ENCODE results near the gene NLGN1.

Gene NLGN1

DNA sequence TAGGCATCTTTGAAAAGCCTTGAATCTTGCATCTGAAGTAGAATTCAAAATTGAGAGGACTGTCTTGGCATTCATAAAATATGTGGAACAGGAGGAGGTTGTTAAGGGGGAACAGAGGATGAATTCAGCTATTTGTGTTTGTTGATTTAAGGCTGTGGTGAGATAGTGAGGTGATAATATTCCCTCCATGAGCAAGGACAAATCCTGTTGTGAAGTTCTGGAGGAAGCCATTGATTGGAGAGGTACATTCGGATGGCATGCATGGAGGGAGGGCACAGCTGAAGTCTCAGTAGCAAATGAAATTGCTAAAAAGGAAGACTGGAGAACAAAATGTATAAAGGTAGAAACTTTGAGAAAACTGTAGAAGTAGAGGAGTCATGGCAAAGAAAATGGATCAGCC lies 443.8 kb downstream of the NLGN1 start:
- DNase-seq (ENCODE audit: low read depth), result no peak

- DNase-seq (ENCODE audit: low read depth), result no peak
Measured at GRCh38 chr3:173843060-173843459, 445.5 kb downstream of the NLGN1 start.

DNA sequence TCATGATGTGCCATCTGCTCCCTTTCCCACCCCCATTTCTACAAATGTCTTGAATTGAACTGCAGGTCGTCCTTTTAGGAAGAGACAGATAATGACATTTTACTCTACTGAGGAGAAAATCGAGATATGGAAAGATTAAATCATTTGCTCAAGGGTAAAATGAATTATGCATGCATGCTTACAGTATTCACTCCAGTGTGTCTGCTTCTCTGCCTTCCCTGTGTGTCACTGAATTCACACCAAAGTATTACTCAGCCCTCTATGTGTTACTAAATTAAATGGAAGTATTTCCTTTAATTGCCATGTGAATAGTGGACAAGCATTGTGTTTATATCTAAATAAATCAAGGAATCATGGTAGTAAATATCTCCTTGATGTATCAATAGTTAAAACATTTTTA lies 449.0 kb downstream of the NLGN1 start:
- no peak for DNase-seq (ENCODE audit: low read depth)

- no peak for DNase-seq (ENCODE audit: low read depth)
Measured at GRCh38 chr3:173849489-173849888, 451.9 kb downstream of the NLGN1 start.

DNA sequence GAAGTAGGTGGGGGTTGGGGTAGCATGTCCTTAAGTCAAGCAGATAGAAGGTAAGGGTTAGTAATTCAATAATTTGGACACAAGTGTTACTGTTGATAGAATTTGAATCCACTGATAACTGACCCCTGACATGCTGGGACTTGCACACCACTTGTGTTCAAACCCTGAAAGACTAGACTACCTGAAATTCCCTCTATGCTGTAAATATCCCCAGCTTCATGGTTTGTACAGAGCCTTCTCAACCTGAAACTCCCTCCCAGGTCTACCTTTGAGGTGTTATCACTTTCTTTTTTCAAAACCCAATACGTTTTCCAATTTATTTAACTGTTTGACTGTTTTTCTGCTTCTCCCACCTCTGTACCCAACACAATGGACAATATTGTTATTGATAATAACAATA lies 459.6 kb downstream of the NLGN1 start:
- no peak for DNase-seq (ENCODE audit: low read depth)

DNA sequence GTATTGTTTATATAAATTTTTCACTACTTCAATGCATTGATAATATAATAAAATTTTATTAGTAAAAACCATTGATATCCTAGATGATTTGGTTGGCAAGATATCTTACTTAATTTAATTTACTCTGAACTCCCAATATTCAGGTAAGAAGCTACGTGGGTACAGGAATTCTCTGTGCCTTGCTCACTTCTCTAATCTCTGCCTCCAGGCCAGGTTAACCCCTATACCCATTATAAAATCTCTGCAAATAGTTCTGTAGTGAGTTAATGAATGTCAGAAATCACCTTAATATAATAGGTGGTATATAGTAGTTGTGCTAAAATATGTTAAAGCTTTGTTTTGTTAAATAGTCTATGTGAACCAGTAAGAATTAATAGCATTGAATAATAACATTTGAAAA lies 465.2 kb downstream of the NLGN1 start:
- no peak for DNase-seq (ENCODE audit: low read depth)

- no peak for DNase-seq (ENCODE audit: low read depth)
Measured at GRCh38 chr3:173863551-173863950, 466.0 kb downstream of the NLGN1 start.

- no peak for DNase-seq (ENCODE audit: low read depth)
Measured at GRCh38 chr3:173865900-173866498, 468.5 kb downstream of the NLGN1 start.

- no peak for DNase-seq (ENCODE audit: low read depth)
Measured at GRCh38 chr3:173869766-173870165, 472.2 kb downstream of the NLGN1 start.

GRCh38 chr3:173870976-173871375 lies 473.4 kb downstream of the NLGN1 start:
- no peak for DNase-seq (ENCODE audit: low read depth)

DNA sequence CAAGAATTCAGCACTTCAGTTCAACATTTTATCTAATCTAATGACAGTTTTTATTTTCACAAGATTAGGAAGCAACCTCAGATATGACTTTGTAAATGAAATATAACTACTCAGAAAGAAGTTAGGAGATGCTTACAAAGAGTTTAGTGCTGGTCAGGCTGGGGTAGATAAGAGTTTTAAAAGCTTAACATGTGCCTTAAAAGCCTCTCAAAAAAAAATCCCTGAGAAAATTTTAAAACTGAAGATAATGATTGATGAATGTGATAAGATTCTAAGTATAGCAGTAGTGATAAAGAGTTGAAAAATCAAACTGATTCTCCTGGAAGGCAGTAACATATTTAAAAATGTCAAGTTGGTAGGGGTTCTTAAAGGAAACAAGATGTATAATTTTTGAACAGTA lies 478.2 kb downstream of the NLGN1 start:
- no peak for DNase-seq (ENCODE audit: low read depth)

- DNase-seq (ENCODE audit: low read depth), result no peak
Measured at GRCh38 chr3:173876476-173876875, 478.9 kb downstream of the NLGN1 start.

GRCh38 chr3:173887888-173888287 lies 490.3 kb downstream of the NLGN1 start:
- no peak for DNase-seq (ENCODE audit: low read depth)

GRCh38 chr3:173889596-173889995 lies 492.1 kb downstream of the NLGN1 start:
- no peak for DNase-seq (ENCODE audit: low read depth)

GRCh38 chr3:173890091-173890490 lies 492.5 kb downstream of the NLGN1 start:
- DNase-seq (ENCODE audit: low read depth), result no peak

DNA sequence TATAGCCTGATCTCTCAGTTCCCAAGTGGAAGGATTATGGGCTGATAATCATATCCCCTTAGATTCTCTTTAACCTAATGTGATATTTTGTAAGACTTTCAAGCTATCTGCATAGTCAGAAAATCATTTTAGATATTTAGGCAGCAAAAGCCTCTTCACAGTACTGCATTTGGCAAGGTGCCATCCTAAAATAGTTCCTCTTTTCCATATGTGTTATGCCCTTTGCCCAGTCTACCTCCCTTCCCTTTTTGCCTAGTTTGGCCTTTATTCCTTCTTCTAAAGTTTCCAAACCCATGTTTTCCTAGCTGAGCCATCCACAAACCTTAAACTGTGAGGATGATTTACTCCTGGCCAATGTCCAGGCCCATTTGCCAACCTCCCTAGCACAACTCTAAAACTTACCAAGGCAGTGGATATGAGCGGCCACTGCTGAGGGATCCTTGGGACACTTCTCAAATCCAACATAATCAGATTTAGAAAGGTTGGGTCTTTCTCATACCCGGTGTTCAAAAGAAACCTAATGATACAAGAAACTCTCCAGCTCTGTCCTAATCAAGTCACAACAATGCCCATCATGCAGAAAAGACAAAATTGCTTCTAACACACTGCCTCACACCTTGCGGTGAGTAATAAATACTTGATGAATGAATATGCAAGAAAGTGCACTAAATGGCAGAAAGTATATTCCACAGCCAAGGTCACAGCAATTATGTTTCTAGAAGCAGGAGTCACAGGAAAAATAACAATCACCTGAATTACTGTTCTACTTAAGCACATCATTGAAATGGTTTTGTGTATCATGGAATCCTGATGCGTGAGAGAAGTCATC lies 493.9 kb downstream of the NLGN1 start:
- no peak for DNase-seq (ENCODE audit: low read depth)

- DNase-seq (ENCODE audit: low read depth), result no peak
Measured at GRCh38 chr3:173892547-173892946, 495.0 kb downstream of the NLGN1 start.

DNA sequence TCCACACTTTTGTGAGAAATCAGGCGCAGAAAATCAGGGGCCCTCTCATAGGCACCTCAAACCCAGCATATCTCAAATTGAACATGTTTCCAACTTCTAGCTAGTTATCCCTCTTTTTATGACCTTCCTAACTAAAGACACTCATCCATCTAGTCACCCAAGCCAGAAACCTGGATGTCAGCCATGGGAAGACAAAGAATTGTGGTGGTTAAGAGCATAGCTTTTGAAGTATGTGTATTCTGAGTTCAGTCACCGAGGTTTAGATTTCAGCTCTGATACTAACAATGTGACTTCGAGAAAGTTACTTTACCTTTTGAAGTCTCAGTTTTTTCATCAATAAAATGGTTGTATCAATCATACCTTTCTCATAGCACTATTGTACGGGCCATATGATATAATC lies 495.5 kb downstream of the NLGN1 start:
- no peak for DNase-seq (ENCODE audit: low read depth)

- DNase-seq (ENCODE audit: low read depth), result no peak
Measured at GRCh38 chr3:173893835-173894234, 496.3 kb downstream of the NLGN1 start.

- DNase-seq (ENCODE audit: low read depth), result no peak
Measured at GRCh38 chr3:173897631-173898030, 500.1 kb downstream of the NLGN1 start.

- no peak for DNase-seq (ENCODE audit: low read depth)
Measured at GRCh38 chr3:173901649-173902048, 504.1 kb downstream of the NLGN1 start.

DNA sequence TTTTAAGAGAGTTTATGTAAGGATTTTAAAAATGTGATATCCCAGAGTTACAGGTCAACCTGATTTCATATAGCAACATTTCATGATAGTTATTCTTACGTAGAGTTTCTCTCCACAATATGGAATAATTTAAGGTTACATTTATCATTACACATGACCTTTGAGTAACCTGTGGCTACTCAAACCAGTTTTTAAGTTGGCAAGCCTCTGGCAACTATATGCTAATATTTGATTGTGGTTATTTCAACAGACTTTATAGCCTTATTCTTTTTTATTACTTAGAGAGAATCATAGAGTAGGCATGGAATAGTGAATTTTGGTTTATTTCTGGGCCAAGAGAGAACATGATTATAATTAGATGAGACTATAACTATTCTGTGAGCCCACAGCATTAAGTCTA lies 504.9 kb downstream of the NLGN1 start:
- no peak for DNase-seq (ENCODE audit: low read depth)

- DNase-seq (ENCODE audit: low read depth), result no peak
Measured at GRCh38 chr3:173902871-173903270, 505.3 kb downstream of the NLGN1 start.

- DNase-seq (ENCODE audit: low read depth), result no peak
Measured at GRCh38 chr3:173905381-173905780, 507.8 kb downstream of the NLGN1 start.

Data from activated T-helper 1 cell treated with Interleukin-2 at 50 U/mL for 16 hours (primary cell).